HG03378 (cell line): ENCODE data around the gene FLT1.

ENCODE experiments used
- ATAC-seq: cut with Tn5 transposase; IDR thresholded peaks from one replicate; pipeline ENCODE4 v1.9.1; 2021; ENCODE audit warnings: mild to moderate bottlenecking, moderate library complexity; ENCODE audit not compliant: unreplicated experiment

The FLT1 gene

DNA sequence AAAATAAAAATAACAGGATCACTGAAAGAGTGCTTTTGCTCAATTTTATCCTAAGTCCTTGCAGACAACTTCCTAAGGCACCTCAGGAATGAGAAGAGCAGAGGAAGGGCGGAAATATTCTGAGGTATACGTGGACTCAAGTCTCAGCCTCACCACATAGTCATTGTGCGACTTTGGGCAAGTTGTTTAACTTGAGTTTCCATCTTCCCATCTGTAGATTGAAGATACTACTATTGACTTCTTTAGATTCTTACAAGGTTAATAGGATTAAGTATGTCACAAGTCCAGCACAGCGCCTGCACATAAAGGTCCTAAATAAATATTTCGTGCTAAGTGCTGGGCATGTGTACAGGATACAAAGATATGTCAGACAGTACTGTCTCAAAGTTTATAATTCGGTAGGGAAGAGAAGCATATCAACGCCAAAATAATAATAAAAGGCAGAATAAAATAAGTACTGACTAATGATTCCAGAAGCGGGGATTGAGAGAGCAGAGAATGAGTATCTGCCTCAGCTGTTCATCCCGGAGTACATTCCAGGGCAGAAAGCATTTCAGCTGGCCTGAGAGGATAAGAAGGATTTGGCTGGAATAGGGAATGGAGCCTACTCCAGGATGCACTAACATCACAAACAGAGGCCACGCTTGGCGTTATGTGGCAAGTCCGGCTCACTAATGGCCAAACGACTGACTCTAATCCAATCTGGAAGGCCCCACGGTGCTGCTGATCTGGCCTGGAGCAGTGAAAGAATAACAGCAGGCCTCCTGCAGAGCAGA lies 139.7 kb downstream of the FLT1 start:
- no peak for ATAC-seq

DNA sequence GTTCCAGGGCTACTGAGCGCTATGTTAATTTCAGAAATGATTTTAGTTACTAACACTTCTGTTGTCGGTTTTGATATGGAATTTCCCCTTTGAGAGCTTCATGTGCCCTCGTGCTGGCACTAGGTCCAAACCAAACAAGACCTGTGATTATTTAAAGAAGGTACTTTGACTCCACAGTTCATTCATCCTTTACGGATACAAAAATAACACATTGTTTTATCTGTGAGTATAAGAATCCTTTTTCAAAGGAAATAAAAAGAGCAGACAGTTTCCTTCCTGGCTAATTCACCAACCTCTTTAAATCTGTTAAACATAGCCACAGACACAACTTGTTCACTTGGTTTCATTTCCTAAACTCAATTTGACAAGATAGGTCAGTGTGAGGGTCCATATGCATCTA lies 141.2 kb downstream of the FLT1 start:
- ATAC-seq = no peak

- no peak for ATAC-seq
Observed at GRCh38 chr13:28349907-28350654, 144.8 kb downstream of the FLT1 start.

- no peak for ATAC-seq
Observed at GRCh38 chr13:28349371-28349770, 145.6 kb downstream of the FLT1 start.

GRCh38 chr13:28347456-28348371 lies 147.2 kb downstream of the FLT1 start:
- no peak for ATAC-seq

GRCh38 chr13:28346154-28346553 lies 148.8 kb downstream of the FLT1 start:
- no peak for ATAC-seq

DNA sequence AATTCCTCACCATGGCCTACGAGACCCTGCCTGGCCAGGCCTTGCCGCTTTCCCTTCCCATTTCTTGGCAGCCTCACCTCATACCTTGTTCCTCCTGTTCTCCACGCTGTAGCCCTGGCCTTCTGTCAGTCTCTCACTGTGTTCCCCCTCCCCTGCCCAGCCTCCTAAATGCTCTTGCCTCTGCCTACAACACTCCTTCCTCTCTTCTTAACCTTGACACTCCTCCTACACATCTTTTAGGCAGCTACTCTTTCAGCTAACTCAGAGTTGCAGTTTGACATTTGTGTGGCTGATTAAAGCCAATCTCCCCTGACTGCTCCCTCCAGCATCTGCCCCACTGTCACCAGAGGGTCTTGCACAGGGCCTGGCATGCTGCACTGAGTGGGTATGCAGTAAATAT lies 150.8 kb downstream of the FLT1 start:
- no peak for ATAC-seq

DNA sequence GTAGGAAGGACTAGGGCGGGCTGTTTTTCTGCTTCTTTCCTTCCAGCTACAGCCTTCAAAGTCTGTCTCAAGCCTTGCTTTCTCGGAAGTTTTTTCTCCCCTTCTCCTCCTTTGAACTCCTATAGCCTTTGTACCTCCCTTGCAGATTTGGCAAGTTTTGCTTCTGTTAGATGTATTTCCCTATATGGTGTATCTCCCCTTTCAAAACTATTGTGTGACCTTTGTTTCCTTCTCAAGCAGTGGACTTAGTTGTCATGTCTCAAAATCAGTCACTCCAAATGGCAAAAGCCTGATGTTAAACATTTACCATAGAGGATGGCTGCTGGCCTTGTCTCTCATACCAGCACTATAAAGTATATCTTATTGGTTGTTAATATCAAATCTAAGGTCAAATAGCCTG lies 152.7 kb downstream of the FLT1 start:
- ATAC-seq = no peak

- no peak for ATAC-seq
Observed at GRCh38 chr13:28340272-28340793, 154.6 kb downstream of the FLT1 start.

DNA sequence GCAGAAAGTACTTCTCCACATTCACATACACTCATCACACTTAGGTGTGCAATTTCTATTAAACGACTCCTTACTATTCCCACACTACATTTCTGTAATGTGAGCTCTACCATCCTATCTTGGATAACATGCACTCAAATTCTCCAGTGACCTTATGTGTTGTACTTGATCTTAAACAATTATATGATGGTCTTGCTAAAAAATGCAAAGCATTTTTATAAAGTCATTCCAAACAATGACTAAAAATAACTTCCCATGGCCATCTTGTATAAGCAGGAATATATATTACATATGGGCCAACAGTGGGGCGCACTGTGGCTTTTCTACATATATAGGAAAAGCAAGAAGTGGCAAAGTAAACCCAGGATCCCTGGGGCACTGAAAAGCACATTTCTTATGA lies 155.5 kb downstream of the FLT1 start:
- no peak for ATAC-seq

- ATAC-seq = no peak
Observed at GRCh38 chr13:28338742-28339141, 156.2 kb downstream of the FLT1 start.

DNA sequence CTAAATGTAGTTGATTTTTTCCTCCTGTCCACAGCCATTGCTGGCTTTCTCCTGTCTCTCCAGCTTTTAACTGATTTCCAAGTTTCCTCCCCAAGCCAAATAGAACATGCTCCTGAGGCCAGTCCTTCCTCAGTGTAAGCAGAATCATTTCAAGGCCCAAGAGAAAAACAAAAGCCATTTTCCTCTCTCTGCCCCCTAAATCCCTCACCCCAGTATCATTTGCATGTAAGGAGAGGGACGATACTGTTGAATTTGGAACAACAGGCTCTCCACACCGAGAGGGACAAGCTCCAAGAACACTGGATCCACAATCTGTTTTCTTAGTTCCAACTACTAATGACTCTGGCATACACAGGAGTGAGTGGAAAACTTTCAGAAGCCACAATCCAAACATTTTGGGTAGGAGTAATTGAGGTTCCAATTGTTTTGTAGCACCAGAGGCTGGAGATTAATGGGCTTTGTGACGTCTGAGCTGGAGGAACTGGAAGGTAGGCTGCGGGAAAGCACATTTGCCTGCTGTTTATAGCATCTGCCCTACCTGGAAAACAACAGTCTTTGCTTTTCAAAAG lies 156.8 kb downstream of the FLT1 start:
- no peak for ATAC-seq

DNA sequence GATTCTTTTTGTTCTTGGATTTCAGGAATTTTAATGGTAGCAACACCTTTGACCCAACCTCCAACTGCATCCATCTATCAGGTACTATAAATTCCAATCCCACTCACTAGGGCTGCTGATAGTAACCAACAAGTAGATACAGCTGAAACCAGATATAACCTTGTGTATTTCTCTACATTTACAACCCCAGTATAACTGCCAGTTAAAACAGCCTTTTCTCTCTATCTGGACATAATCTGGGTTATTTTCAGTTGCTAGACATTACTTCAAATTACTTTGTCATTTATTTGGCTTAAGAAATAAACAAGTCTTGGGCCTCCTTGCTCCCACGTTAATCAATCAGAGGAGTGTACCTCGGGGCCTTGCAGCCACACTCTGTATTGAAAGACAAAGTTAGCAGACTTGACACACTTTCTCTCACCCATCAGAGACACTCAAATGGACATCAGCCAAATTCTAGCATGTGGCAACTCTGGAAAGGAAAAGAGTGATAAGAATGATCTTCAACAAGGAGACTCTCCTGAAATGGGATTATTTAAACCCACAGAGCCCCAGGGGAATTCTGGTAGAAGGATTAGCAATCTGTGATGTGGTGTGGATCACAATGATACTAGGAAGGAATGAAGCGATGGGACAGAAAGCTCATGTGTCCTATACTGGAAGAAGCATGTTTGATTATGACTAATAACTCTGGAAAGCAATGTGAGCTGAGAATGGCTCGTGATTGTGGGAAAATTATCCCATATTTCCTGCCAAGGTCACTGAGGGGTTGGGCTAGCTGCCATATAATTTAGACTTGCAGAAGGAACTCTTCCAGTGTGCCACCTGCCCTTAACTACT lies 157.5 kb downstream of the FLT1 start:
- no peak for ATAC-seq

GRCh38 chr13:28336193-28336657 lies 158.7 kb downstream of the FLT1 start:
- ATAC-seq = no peak

- no peak for ATAC-seq
Observed at GRCh38 chr13:28333204-28333881, 161.6 kb downstream of the FLT1 start.

DNA sequence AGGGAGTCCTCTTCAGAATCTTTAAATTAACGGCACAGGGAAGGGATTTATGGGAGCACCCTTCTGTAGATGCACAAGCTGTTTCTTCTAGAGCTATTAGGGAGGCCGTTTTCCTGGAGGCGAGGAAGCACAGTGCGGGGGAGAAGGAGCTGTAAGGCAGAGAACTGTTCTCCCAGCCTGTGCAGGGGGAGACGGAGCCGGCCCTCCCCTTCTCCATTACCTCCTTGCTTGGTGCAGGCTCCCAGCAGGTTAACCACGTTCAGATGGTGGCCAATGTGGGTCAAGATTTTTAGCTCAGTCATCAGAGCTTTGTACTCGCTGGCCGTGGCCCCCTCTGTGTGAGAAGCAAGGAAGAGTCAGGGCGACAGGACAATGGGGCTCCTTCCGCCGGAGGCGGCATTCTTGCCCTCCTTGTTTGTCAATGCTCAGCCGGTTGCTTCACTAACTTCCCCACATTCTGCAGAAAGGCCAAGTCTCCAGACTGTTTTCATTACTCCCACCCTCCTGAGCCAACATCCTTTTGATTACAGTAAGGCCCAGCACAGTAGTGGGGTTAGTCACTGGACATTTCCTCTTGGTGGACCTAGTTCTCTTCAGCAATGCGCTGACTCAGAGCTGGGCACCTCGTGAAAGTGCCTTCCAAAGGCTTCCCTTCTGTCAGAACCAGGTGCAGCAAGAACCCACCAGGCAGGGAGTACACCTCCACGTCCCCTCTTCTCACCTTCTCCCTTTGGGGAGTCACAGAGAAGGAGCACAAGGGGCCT lies 165.4 kb downstream of the FLT1 start:
- ATAC-seq = no peak

DNA sequence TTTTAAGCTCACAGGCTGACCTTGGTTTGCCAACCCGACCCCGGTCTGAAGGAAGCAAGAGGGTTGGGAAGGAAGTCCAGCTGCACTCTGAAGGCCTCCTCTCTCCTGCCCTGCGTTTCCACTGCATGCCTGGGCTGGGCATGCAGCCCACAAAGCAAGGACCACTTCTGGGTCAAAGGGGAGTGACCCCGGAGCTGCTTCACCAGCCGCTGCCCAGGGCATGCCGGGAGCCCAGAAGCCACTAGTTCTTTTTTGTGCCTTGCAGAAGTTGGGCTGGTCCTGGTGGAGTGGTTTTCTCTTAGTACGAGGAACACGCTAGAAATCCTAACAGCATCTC lies 166.7 kb downstream of the FLT1 start:
- no peak for ATAC-seq

DNA sequence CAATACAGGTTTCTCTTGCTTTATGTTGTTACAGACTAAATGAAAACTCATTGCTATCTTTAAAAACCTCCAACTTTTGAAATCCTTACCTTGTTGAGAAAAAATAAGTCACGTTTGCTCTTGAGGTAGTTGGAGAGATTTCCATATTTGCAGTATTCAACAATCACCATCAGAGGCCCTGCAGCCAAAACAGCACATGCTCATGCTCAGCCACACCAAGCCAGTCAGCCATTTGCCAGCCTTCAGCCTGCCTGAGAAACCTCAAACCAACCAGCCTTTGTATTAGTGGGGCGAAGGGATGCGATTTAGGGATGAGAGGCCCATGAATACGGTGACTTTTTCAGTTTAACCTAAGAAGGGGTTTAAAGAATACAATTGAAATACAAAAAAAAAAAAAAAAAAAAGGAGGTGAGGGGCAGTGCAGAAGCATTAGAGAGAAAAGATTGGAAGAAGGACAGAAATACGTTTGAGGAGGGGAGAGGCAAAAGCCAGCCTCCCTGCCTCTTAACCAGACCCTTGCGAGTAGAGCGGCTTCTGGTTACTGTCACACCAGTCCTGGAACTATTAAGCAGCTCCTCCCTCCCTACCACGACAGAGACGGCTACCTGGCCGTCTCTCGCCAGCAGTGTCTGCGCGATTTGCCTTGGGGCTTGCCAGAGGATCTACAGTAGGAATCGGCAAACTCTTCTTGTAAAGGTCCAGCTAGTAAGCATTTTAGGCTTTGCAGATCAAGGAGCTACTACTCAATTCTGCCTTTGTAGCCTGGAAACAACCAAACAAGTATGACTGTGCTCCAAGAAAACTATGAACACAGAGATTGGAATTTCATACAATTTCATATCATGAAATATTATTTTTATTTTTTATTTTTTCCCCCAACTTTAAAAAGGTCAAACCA lies 167.3 kb downstream of the FLT1 start:
- ATAC-seq = no peak
